Retinal pigment epithelial cell (primary cell): Measurements from ENCODE around the gene EBF3.

ENCODE experiments used
- DNase-seq: peaks from one replicate; pipeline ENCODE4 v3.0.0-alpha.2; 2010; ENCODE audit warnings: low read depth
- H3K4me3 ChIP-seq: 2 replicates; pipeline ENCODE4 v1.5.1; 2011; ENCODE audit warnings: mild to moderate bottlenecking, low read length, control low read depth, moderate library complexity
- CTCF ChIP-seq: conservative IDR thresholded peaks from 2 replicates; pipeline ENCODE4 v1.5.1; 2011; ENCODE audit warnings: low read depth, low read length, control low read depth, inconsistent platforms

Gene EBF3

GRCh38 chr10:129953119-129954051 lies 10.7 kb downstream of the EBF3 start:
- no peak for TF ChIP-seq CTCF
- DNase-seq: no peak
- no peak overlapping the region for H3K4me3 ChIP-seq

- no peak overlapping the region for H3K4me3 ChIP-seq
- DNase-seq: no peak
- TF ChIP-seq CTCF: no peak
Measured at GRCh38 chr10:129952378-129953118, 11.5 kb downstream of the EBF3 start.

GRCh38 chr10:129951970-129952265 lies 12.2 kb downstream of the EBF3 start:
- DNase-seq: no peak
- TF ChIP-seq CTCF: no peak

GRCh38 chr10:129951101-129951969 lies 12.7 kb downstream of the EBF3 start:
- no peak for TF ChIP-seq CTCF
- H3K4me3 ChIP-seq: no peak overlapping the region
- DNase-seq: no peak

More at GRCh38 chr10:129951970-129952265, 12.2 kb downstream of the EBF3 start:
- H3K4me3 ChIP-seq: no peak overlapping the region

- no peak for DNase-seq
- no peak overlapping the region for H3K4me3 ChIP-seq
- no peak for TF ChIP-seq CTCF
Measured at GRCh38 chr10:129950676-129951075, 13.4 kb downstream of the EBF3 start.

GRCh38 chr10:129949891-129950291 lies 14.2 kb downstream of the EBF3 start:
- no peak overlapping the region for H3K4me3 ChIP-seq
- TF ChIP-seq CTCF: no peak
- no peak for DNase-seq
